Ascending aorta (tissue), 2 donors: ENCODE measurements around the gene CLBA1. TPM values are rescaled to one million over a fixed set of nuclear protein-coding genes. Genes with fewer than 3 reads are reported as not detected.
"Not testable (repeated sequence)": the region's sequence is repeated elsewhere in the genome, so short reads cannot be mapped to it uniquely, and the experiment has no call there.

ENCODE experiments used
- DNase-seq, 2 donors: peaks; one replicate each; pipeline ENCODE4 v3.0.0-alpha.2; 2019; ENCODE audit warnings: low spot score in 2 of 2
- H3K27ac ChIP-seq, 2 donors: fragments of 200-600 bp; sonication (generic); one replicate each; pipeline ENCODE4 v1.5.1; 2016 to 2017; ENCODE audit warnings: mild to moderate bottlenecking in 1 of 2
- H3K27me3 ChIP-seq: fragments of 200-600 bp; sonication (generic); one replicate; pipeline ENCODE4 v1.5.1; 2017
- H3K36me3 ChIP-seq, 2 donors: fragments of 200-600 bp; sonication (generic); one replicate each; pipeline ENCODE4 v1.5.1; 2016
- H3K4me1 ChIP-seq, 2 donors: fragments of 200-600 bp; sonication (generic); one replicate each; pipeline ENCODE4 v1.5.1; 2016 to 2017; ENCODE audit warnings: mild to moderate bottlenecking in 1 of 2
- H3K4me3 ChIP-seq, 2 donors: fragments of 200-600 bp; sonication (generic); one replicate each; pipeline ENCODE4 v1.5.1; 2016 to 2017; ENCODE audit warnings: mild to moderate bottlenecking in 1 of 2
- H3K9me3 ChIP-seq, 2 donors: fragments of 200-600 bp; sonication (generic); one replicate each; pipeline ENCODE4 v1.5.1; 2016
- CTCF ChIP-seq, 3 experiments: fragments of 200-600 bp in 2 of 3; fragments of 450-650 bp in 1 of 3; sonication (generic) in 2 of 3; IDR thresholded peaks; one replicate each; pipeline ENCODE4 v1.5.1; 2016 to 2019; ENCODE audit warnings: antibody characterized with exemption in 3 of 3, mild to moderate bottlenecking in 1 of 3, moderate library complexity in 1 of 3
- intact Hi-C: fragments of 100-400 bp; cut with DNase I; formaldehyde crosslinking; loops from one replicate; pipeline ENCODE4 v1.15.1; 2023
- total RNA-seq: library from RNA; depleted of rRNA; stranded (reverse); fragments of >200 nt; gene quantifications from one replicate; pipeline ENCODE4 v1.1.0, GENCODE V29; 2016

Gene CLBA1
- total RNA-seq, 1 donor from 2014 or later: 18.1 TPM

GRCh38 chr14:104948736-104949031 is 36.9 kb upstream of the CLBA1 start:
- H3K4me1 ChIP-seq: no peaks in the 10 kb centered on the region
- H3K4me3 ChIP-seq: no peak overlapping the region
- intact Hi-C loops: no loop called here
- no peaks in the 10 kb centered on the region for H3K27me3 ChIP-seq
- no peak for DNase-seq
- H3K36me3 ChIP-seq: peaks cover 0 to 5% of the 10 kb centered on the region in 2 donors
- H3K9me3 ChIP-seq: no peaks in the 10 kb centered on the region
- no peak overlapping the region for H3K27ac ChIP-seq
- no peak for TF ChIP-seq CTCF (IDR thresholded peaks at IDR 0.05)

GRCh38 chr14:104949406-104949955 is 36.1 kb upstream of the CLBA1 start:
- H3K9me3 ChIP-seq, H3K27me3 ChIP-seq, H3K4me1 ChIP-seq, H3K4me3 ChIP-seq, H3K27ac ChIP-seq, DNase-seq, intact Hi-C loops: not testable (repeated sequence)
- H3K36me3 ChIP-seq: peaks cover 0 to 12% of the 10 kb centered on the region in 2 donors

- Histone ChIP-seq H3K36me3 (peaks cover 5 to 17% of the 10 kb centered on the region in 2 donors), H3K4me1 (no peaks in the 10 kb centered on the region), H3K9me3 (no peaks in the 10 kb centered on the region), H3K27me3 (no peaks in the 10 kb centered on the region), H3K27ac (no peak overlapping the region), H3K4me3 (no peak overlapping the region)
- no peak for TF ChIP-seq CTCF (IDR thresholded peaks at IDR 0.05)
- intact Hi-C loops: no loop called here
- DNase-seq: no peak
Observed at GRCh38 chr14:104950021-104950420, 35.6 kb upstream of the CLBA1 start.

GRCh38 chr14:104950701-104951100 is 34.9 kb upstream of the CLBA1 start:
- DNase-seq, H3K9me3 ChIP-seq, H3K4me1 ChIP-seq, H3K27me3 ChIP-seq, H3K4me3 ChIP-seq, H3K27ac ChIP-seq, intact Hi-C loops: not testable (repeated sequence)
- peaks cover 7 to 21% of the 10 kb centered on the region in 2 donors for H3K36me3 ChIP-seq

GRCh38 chr14:104951863-104952657 is 33.5 kb upstream of the CLBA1 start:
- intact Hi-C loops, H3K27ac ChIP-seq, H3K27me3 ChIP-seq, H3K4me3 ChIP-seq, H3K9me3 ChIP-seq, H3K4me1 ChIP-seq, DNase-seq: not testable (repeated sequence)
- H3K36me3 ChIP-seq: peaks cover 7 to 27% of the 10 kb centered on the region in 2 donors

GRCh38 chr14:104953097-104953496 is 32.5 kb upstream of the CLBA1 start:
- H3K4me1 ChIP-seq: no peaks in the 10 kb centered on the region
- DNase-seq: no peak
- no peak for TF ChIP-seq CTCF (IDR thresholded peaks at IDR 0.05)
- H3K27me3 ChIP-seq: no peaks in the 10 kb centered on the region
- H3K4me3 ChIP-seq: no peak overlapping the region
- H3K9me3 ChIP-seq: no peaks in the 10 kb centered on the region
- no peak overlapping the region for H3K27ac ChIP-seq
- H3K36me3 ChIP-seq: peaks cover 7 to 28% of the 10 kb centered on the region in 2 donors
- intact Hi-C loops: no loop called here

GRCh38 chr14:104953896-104954656 is 31.5 kb upstream of the CLBA1 start:
- H3K9me3 ChIP-seq: no peaks in the 10 kb centered on the region
- H3K4me1 ChIP-seq: no peaks in the 10 kb centered on the region
- no peaks in the 10 kb centered on the region for H3K27me3 ChIP-seq
- DNase-seq: no peak
- intact Hi-C loops: no loop called here
- no peak overlapping the region for H3K27ac ChIP-seq
- peaks cover 7 to 28% of the 10 kb centered on the region in 2 donors for H3K36me3 ChIP-seq
- no peak overlapping the region for H3K4me3 ChIP-seq
- TF ChIP-seq CTCF (IDR thresholded peaks at IDR 0.05): no peak
